ENCODE data around the gene RFT1.
A peak's percentile ranks its signal among the peaks of the same experiment; 100 is the strongest.

Gene RFT1

GRCh38 chr3:53171064-53171418 is 40.8 kb upstream of the RFT1 start:
- Histone ChIP-seq H3K9me3 (replicated peaks in 1 of 11) (no peaks in the 10 kb centered on the region), H4K20me1 (peaks cover 14 to 97% (median 52%) of the 10 kb centered on the region in 11 experiments), H3K9ac (peak overlapping the region; percentile 74 to 99 (median 89)), H3K27ac (peak overlapping the region; percentile 53 to 100 (median 98)), H3K4me2 (peak overlapping the region; percentile 93 to 100 (median 99)), H3K27me3 (no peaks in the 10 kb centered on the region), H3K4me3 (peak overlapping the region in 9 of 10 experiments; percentile 22 to 100 (median 51); a peak in 17 of 20 replicates), H3K36me3 (peaks cover 27 to 86% (median 71%) of the 10 kb centered on the region in 11 experiments), H3K4me1 (peaks cover 82 to 100% (median 99%) of the 10 kb centered on the region in 10 experiments)
- no peak for TF ChIP-seq Cebpa-rat (IDR thresholded peaks at IDR 0.05)

GRCh38 chr3:53170325-53171063 is 40.3 kb upstream of the RFT1 start:
- H3K9me3 ChIP-seq (replicated peaks in 1 of 11): no peaks in the 10 kb centered on the region
- peaks cover 14 to 97% (median 52%) of the 10 kb centered on the region in 11 experiments; a peak in 21 of 22 replicates for H4K20me1 ChIP-seq
- H3K27me3 ChIP-seq: no peaks in the 10 kb centered on the region
- TF ChIP-seq Cebpa-rat (IDR thresholded peaks at IDR 0.05): peak in 9 of 11 experiments; percentile 79 to 98 (median 95); a peak in 17 of 22 replicates
- H3K4me1 ChIP-seq: peaks cover 88 to 100% (median 99%) of the 10 kb centered on the region in 10 experiments
- peak overlapping the region; percentile 93 to 100 (median 99) for H3K4me2 ChIP-seq
- H3K27ac ChIP-seq: peak overlapping the region; percentile 53 to 100 (median 98)
- H3K4me3 ChIP-seq: peak overlapping the region in 9 of 10 experiments; percentile 41 to 100 (median 51); a peak in 18 of 20 replicates
- peak overlapping the region; percentile 74 to 99 (median 89) for H3K9ac ChIP-seq
- peaks cover 22 to 86% (median 71%) of the 10 kb centered on the region in 11 experiments; a peak in 21 of 22 replicates for H3K36me3 ChIP-seq

GRCh38 chr3:53169832-53170324 is 39.6 kb upstream of the RFT1 start:
- peak overlapping the region in 9 of 10 experiments; percentile 8 to 100 (median 56); a peak in 16 of 20 replicates for H3K4me3 ChIP-seq
- peak in 2 of 11 experiments; percentile 95 to 98; a peak in 6 of 22 replicates for TF ChIP-seq Cebpa-rat (IDR thresholded peaks at IDR 0.05)
- H3K4me2 ChIP-seq: peak overlapping the region; percentile 93 to 100 (median 99)
- H3K9me3 ChIP-seq (replicated peaks in 1 of 11): no peaks in the 10 kb centered on the region
- peaks cover 93 to 100% (median 100%) of the 10 kb centered on the region in 10 experiments for H3K4me1 ChIP-seq
- peaks cover 26 to 86% (median 71%) of the 10 kb centered on the region in 11 experiments; a peak in 21 of 22 replicates for H3K36me3 ChIP-seq
- H3K27ac ChIP-seq: peak overlapping the region; percentile 79 to 100 (median 98)
- H3K27me3 ChIP-seq: no peaks in the 10 kb centered on the region
- peaks cover 16 to 97% (median 52%) of the 10 kb centered on the region in 11 experiments; a peak in 21 of 22 replicates for H4K20me1 ChIP-seq
- peak overlapping the region; percentile 75 to 99 (median 89) for H3K9ac ChIP-seq

- Histone ChIP-seq H4K20me1 (peaks cover 19 to 97% (median 52%) of the 10 kb centered on the region in 11 experiments), H3K36me3 (peaks cover 29 to 86% (median 71%) of the 10 kb centered on the region in 11 experiments; a peak in 21 of 22 replicates), H3K4me3 (peak overlapping the region in 9 of 10 experiments; percentile 8 to 100 (median 91); a peak in 16 of 20 replicates), H3K4me2 (peak overlapping the region; percentile 93 to 100 (median 99)), H3K9ac (peak overlapping the region; percentile 75 to 99 (median 89)), H3K9me3 (replicated peaks in 1 of 11) (no peaks in the 10 kb centered on the region), H3K27me3 (no peaks in the 10 kb centered on the region), H3K27ac (peak overlapping the region; percentile 79 to 100 (median 98)), H3K4me1 (peaks cover 93 to 100% (median 100%) of the 10 kb centered on the region in 10 experiments)
- TF ChIP-seq Cebpa-rat (IDR thresholded peaks at IDR 0.05): peak in 6 of 11 experiments; percentile 35 to 85 (median 60); a peak in 5 of 22 replicates
Observed at GRCh38 chr3:53169045-53169831, 39.0 kb upstream of the RFT1 start.

GRCh38 chr3:53168175-53168923 is 38.1 kb upstream of the RFT1 start:
- H3K36me3 ChIP-seq: peaks cover 25 to 86% (median 71%) of the 10 kb centered on the region in 11 experiments; a peak in 21 of 22 replicates

GRCh38 chr3:53167418-53168174 is 37.4 kb upstream of the RFT1 start:
- Histone ChIP-seq H3K36me3 (peaks cover 18 to 85% (median 64%) of the 10 kb centered on the region in 11 experiments; a peak in 21 of 22 replicates), H4K20me1 (peaks cover 35 to 99% (median 52%) of the 10 kb centered on the region in 11 experiments), H3K4me2 (peak overlapping the region; percentile 93 to 100 (median 99)), H3K4me1 (peaks cover 93 to 100% (median 99%) of the 10 kb centered on the region in 10 experiments), H3K4me3 (peak overlapping the region in 8 of 10 experiments; percentile 14 to 100 (median 94); a peak in 15 of 20 replicates), H3K9ac (peak overlapping the region; percentile 75 to 99 (median 89)), H3K27ac (peak overlapping the region; percentile 79 to 100 (median 98)), H3K27me3 (no peaks in the 10 kb centered on the region), H3K9me3 (replicated peaks in 1 of 11) (no peaks in the 10 kb centered on the region)
- no peak for TF ChIP-seq Cebpa-rat (IDR thresholded peaks at IDR 0.05)

More at GRCh38 chr3:53168175-53168923, 38.1 kb upstream of the RFT1 start:
- Histone ChIP-seq H3K4me2 (peak overlapping the region; percentile 93 to 100 (median 99)), H3K27me3 (no peaks in the 10 kb centered on the region), H3K9ac (peak overlapping the region; percentile 75 to 99 (median 89)), H4K20me1 (peaks cover 28 to 99% (median 52%) of the 10 kb centered on the region in 11 experiments), H3K4me1 (peaks cover 98 to 100% (median 100%) of the 10 kb centered on the region in 10 experiments), H3K9me3 (replicated peaks in 1 of 11) (no peaks in the 10 kb centered on the region), H3K27ac (peak overlapping the region; percentile 79 to 100 (median 98)), H3K4me3 (peak overlapping the region in 8 of 10 experiments; percentile 37 to 100 (median 94); a peak in 14 of 20 replicates)
- no peak for TF ChIP-seq Cebpa-rat (IDR thresholded peaks at IDR 0.05)

- peak overlapping the region; percentile 93 to 100 (median 99) for H3K4me2 ChIP-seq
- peaks cover 86 to 97% (median 92%) of the 10 kb centered on the region in 10 experiments for H3K4me1 ChIP-seq
- peak overlapping the region in 8 of 10 experiments; percentile 3 to 100 (median 94); a peak in 14 of 20 replicates for H3K4me3 ChIP-seq
- H3K27ac ChIP-seq: peak overlapping the region; percentile 53 to 100 (median 98); a peak in 21 of 22 replicates
- H3K9ac ChIP-seq: peak overlapping the region; percentile 77 to 99 (median 96); a peak in 20 of 22 replicates
- peaks cover 41 to 98% (median 53%) of the 10 kb centered on the region in 11 experiments for H4K20me1 ChIP-seq
- TF ChIP-seq Cebpa-rat (IDR thresholded peaks at IDR 0.05): no peak
- H3K36me3 ChIP-seq: peaks cover 18 to 84% (median 61%) of the 10 kb centered on the region in 11 experiments; a peak in 21 of 22 replicates
- no peaks in the 10 kb centered on the region for H3K9me3 ChIP-seq (replicated peaks in 1 of 11)
- H3K27me3 ChIP-seq: no peaks in the 10 kb centered on the region
Observed at GRCh38 chr3:53166781-53167291, 36.6 kb upstream of the RFT1 start.
